IPS DF 4.7 (cell line): ENCODE measurements around the gene DYNC1I1.
A peak's percentile ranks its signal among the peaks of the same experiment; 100 is the strongest.

Source experiments
- DNase-seq: peaks from one replicate; pipeline ENCODE4 v3.0.0-alpha.2; 2013; ENCODE audit warnings: low spot score; ENCODE audit errors: extremely low read depth

DYNC1I1 gene

DNA sequence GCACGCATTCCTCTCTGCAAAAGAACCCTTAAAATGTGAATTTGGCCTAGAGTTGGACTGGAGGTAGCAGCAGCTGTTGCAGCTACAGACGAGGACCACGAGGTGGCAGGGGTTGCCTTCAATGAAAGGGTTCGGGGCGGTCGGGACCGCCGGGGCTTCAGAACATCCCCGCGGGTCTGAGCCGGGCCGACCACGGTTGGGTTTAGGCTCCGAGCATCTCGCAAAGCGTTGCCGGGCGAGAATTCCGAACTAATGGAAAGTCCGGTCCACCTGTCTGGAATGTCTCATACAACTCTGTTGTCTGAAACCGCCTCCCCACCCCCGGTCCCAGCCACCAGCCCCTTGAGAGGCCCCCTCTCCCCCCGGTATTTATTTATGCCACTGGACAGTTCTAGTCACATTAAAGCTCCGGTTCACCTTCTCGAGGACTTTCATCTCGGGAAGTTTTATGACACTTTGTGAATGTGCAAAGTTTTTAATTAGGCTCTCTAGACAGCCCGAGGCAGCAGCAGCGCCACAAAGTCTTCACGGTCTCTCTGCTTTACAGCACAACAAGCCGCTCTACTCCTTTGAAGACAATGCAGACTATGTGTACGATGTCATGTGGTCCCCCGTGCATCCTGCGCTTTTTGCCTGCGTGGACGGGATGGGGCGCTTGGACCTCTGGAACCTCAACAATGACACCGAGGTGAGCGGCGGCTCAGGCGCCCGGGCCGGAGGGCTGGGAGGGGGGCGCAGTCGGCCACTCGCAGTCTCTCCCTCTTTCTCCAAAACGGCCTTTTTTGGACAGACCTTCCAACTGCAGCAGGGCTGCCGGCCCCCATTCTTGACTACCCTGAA lies 303.4 kb downstream of the DYNC1I1 start:
- peak; percentile 16 for DNase-seq

- no peak for DNase-seq
Measured at GRCh38 chr7:96076350-96076707, 304.0 kb downstream of the DYNC1I1 start.

DNA sequence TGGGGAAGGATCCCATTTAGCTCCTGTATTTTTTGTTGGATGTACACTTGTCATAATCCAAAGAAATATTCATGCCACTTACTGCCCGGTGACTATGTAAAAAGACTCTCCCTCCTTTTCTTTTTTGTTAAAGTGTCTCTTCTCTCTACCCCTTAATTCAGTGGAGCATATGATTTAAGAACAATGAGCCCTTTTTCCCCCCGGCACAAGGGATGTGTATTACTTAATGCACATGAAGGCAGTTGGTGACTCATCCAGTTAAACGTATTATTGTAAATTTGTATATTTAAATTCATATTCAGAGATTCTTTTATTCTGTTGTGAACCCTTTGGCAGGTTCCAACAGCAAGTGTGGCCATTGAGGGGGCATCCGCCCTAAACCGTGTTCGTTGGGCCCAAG lies 307.7 kb downstream of the DYNC1I1 start:
- no peak for DNase-seq

- no peak for DNase-seq
Measured at GRCh38 chr7:96084881-96085553, 312.7 kb downstream of the DYNC1I1 start.

DNA sequence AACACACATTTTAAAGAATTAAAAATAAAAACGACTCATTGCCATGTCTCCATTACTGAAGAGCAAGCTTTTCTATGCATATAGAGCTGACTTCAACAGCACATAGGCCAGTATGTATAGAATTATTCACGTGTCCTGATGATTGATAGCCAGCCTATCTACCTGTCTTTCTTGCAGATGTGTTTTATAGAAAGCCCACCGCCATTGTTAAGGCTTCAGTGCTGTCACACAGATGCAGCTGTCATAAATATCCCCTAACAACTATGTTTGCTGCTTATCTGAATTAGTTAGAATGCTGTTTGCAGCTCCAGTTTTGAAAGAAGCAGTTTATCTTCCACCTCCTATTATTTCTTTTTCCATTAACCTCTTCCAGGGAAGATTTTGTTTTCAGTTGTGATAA lies 313.6 kb downstream of the DYNC1I1 start:
- DNase-seq = no peak

GRCh38 chr7:96088579-96088978 lies 316.2 kb downstream of the DYNC1I1 start:
- DNase-seq = no peak

GRCh38 chr7:96089511-96089910 lies 317.2 kb downstream of the DYNC1I1 start:
- no peak for DNase-seq

GRCh38 chr7:96090756-96091155 lies 318.4 kb downstream of the DYNC1I1 start:
- no peak for DNase-seq

GRCh38 chr7:96093435-96093834 lies 321.1 kb downstream of the DYNC1I1 start:
- no peak for DNase-seq

DNA sequence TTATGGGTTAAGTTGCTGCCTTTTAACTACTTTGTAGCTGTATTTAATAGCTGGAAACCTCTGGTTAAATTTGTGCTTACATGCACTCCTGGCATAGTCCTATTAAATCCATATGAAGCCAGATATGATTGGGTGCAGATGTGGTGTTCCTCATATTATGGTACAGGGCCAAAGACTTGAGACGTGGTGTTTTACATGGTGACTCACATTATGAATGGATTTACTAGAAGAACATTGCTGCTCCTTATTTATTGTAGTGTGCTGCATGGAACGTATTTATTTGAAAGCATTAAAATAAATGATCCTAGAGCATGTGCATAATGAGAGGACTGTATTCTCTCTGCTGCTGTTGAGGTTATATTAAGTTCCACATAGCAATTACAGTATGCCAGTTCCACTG lies 325.5 kb downstream of the DYNC1I1 start:
- no peak for DNase-seq

DNA sequence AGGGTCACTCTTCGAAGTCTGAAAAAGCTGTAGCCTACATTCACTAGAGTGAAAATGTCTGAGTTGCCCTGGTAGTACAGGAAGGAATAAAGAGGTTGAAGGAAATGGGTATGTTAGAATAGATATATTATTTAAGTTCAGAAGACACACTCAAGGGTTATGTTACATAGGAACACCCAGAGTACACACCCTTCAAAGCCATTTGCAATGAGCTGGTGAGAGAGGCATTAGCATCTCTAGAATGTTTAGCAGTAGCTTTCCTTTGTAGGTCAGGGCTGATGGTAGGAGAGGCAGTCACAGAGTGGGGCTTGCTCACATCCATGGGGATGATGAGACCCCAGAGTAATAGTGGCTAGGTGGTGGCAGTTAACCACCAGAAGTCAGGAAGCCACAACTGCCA lies 328.4 kb downstream of the DYNC1I1 start:
- DNase-seq = no peak

- DNase-seq = no peak
Measured at GRCh38 chr7:96102096-96102811, 329.9 kb downstream of the DYNC1I1 start.

DNA sequence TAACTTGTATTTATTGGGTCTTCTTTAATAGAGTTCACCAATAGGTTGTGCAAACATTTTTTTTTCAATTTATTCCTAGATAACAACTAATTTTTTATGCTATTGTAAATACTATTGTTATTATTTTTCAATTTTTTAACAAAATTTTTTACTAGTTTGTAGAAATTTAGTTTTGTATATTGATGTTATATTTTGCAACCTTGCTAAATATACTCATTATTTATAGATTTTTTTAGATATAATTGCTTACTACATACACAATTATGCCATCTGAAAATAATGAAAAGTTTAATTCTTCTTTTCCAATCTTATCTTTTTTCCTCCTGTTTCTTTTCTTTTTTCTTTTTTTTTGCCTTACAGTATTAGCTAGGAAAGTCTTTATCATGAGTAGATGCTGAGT lies 332.6 kb downstream of the DYNC1I1 start:
- DNase-seq = no peak

GRCh38 chr7:96111405-96111804 lies 339.1 kb downstream of the DYNC1I1 start:
- no peak for DNase-seq

DNA sequence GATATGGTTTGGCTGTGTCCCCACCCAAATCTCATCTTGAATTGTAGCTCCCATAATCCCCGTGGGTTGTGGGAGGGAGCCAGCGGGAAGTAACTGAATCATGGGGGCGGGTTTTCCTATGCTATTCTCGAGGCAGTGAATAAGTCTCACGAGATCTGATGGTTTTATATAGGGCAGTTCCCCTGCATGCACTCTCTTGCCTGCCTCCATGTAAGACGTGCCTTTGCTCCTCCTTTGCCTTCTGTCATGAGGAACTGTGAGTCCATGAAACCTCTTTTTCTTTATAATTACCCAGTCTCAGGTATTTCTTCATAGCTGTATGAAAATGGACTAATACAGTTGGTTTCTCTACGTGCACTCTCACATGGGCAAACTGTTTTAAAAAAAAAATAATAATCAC lies 341.8 kb downstream of the DYNC1I1 start:
- DNase-seq = no peak

GRCh38 chr7:96116173-96116572 lies 343.8 kb downstream of the DYNC1I1 start:
- DNase-seq = no peak

DNA sequence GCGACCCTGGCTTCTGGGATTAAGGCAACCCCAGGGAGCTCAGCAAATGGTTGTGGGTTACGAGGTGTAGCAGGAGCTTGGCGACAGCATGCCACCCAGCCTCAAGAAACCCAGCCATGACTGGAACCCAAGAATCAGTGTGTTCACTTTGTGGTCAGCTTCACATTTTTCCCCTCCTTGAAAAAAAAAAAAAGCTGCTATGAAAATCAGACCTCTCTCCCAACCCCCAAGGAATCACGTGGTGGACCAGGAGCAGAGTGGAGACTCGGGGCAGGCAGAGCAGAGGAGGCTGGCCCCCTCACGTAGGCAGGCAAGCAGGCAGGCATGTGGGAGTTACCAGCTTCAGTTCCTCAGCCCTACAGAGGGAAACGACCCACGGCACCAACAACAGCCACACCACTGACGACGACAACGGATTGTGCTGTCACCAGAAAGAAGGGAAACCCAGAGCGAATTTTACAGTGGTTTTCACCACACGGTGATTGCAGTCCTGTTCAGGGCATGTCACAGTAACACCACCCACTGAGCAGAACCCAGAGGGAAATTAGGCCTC lies 346.2 kb downstream of the DYNC1I1 start:
- no peak for DNase-seq

- DNase-seq = no peak
Measured at GRCh38 chr7:96120445-96121225, 348.3 kb downstream of the DYNC1I1 start.

DNA sequence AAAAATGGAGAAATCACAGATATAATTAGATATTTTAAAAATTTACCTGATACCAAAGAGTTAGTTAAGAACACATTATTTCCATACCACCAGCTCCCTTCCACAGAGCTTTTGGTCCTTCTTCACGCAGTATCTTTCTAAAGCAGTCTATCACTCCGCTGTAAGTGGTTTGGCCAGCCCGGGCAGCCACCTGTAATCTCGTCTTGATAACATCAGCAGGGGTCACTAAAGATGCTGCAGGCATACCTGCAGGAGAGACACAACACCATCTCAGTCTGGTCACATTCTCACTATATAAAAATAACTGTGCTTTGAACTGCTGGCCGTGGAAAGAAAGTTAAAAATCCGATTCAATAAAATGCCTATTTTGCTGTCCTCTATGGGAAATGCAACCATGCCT lies 349.4 kb downstream of the DYNC1I1 start:
- no peak for DNase-seq

GRCh38 chr7:96122746-96123145 lies 350.4 kb downstream of the DYNC1I1 start:
- no peak for DNase-seq

- no peak for DNase-seq
Measured at GRCh38 chr7:96126382-96126781, 354.0 kb downstream of the DYNC1I1 start.
